GM12892 (cell line): ENCODE measurements around the gene ZC3H8. TPM values are rescaled to one million over a fixed set of nuclear protein-coding genes. Genes with fewer than 3 reads are reported as not detected.
"Not testable (repeated sequence)": the region's sequence is repeated elsewhere in the genome, so short reads cannot be mapped to it uniquely, and the experiment has no call there.

Source experiments
- DNase-seq: peaks from one replicate; pipeline ENCODE4 v3.0.0; 2011; ENCODE audit not compliant: insufficient read length
- FAIRE-seq: peaks from 2 replicates; lab custom pipeline; 2011; peaks lifted over from hg19 to GRCh38; lab: Jason Lieb, UNC
- POLR2A ChIP-seq: IDR thresholded peaks from 2 replicates; pipeline ENCODE4 v1.6.1; 2011; ENCODE audit warnings: low read depth, low read length, control low read depth
- POLR2AphosphoS5 ChIP-seq: IDR thresholded peaks from 2 replicates; pipeline ENCODE4 v1.6.1; 2011; ENCODE audit warnings: low read depth, low read length, control low read depth
- TAF1 ChIP-seq: IDR thresholded peaks from 2 replicates; pipeline ENCODE4 v1.6.1; 2011; ENCODE audit warnings: low read depth, mild to moderate bottlenecking, control low read depth, low read length, borderline replicate concordance
- polyA plus RNA-seq: library from polyadenylated mRNA; unstranded; fragments of >200 nt; gene quantifications from one replicate; pipeline ENCODE4 v1.2.1, GENCODE V29; 2012; ENCODE audit warnings: missing spikeins, inconsistent platforms; ENCODE audit not compliant: missing spikeins

The ZC3H8 gene
- 16.0 TPM for polyA plus RNA-seq

- TF ChIP-seq POLR2A (peak; percentile 94), POLR2AphosphoS5 (peak; percentile 87), TAF1 (peak; percentile 66; the same call in 1 of the 2 replicates)
- peak; percentile 98 for DNase-seq
- FAIRE-seq, result peak; percentile 89
These were observed at the start of gene ZC3H8 for GRCh38 chr2:112254466-112255240. Gene ZC3H8, minus strand, starts transcription at chr2:112255042. Its CDS starts 61 bp downstream, at chr2:112254981.

GRCh38 chr2:112304298-112304941 lies 49.6 kb upstream of the ZC3H8 start:
- DNase-seq (no peak), FAIRE-seq (peak; percentile 68)
- TF ChIP-seq TAF1 (no peak), POLR2A (0 out of 2 replicates have a peak, but pooled peaks have one; percentile 23)

- FAIRE-seq (no peak), DNase-seq (no peak)
- no peak for TF ChIP-seq POLR2A
- TF ChIP-seq POLR2AphosphoS5, result no peak
- no peak for TF ChIP-seq TAF1
These were observed 47.1 kb upstream of the ZC3H8 start for GRCh38 chr2:112301973-112302372.

GRCh38 chr2:112301171-112301584 lies 46.3 kb upstream of the ZC3H8 start:
- DNase-seq (no peak), FAIRE-seq (no peak)
- TF ChIP-seq POLR2AphosphoS5 (no peak), TAF1 (no peak)

GRCh38 chr2:112296407-112296806 lies 41.6 kb upstream of the ZC3H8 start:
- no peak for TF ChIP-seq TAF1
- TF ChIP-seq POLR2A, result no peak
- no peak for TF ChIP-seq POLR2AphosphoS5
- DNase-seq (no peak), FAIRE-seq (peak; percentile 36)

GRCh38 chr2:112295407-112296078 lies 40.7 kb upstream of the ZC3H8 start:
- DNase-seq (no peak), FAIRE-seq (no peak)
- TF ChIP-seq POLR2A (no peak), POLR2AphosphoS5 (no peak), TAF1 (no peak)

- TF ChIP-seq POLR2A (no peak), POLR2AphosphoS5 (no peak), TAF1 (no peak)
- DNase-seq (no peak), FAIRE-seq (no peak)
These were observed 39.0 kb upstream of the ZC3H8 start for GRCh38 chr2:112293636-112294401.

- FAIRE-seq (no peak), DNase-seq (no peak)
- no peak for TF ChIP-seq TAF1
- TF ChIP-seq POLR2A, result no peak
- no peak for TF ChIP-seq POLR2AphosphoS5
These were observed 35.8 kb upstream of the ZC3H8 start for GRCh38 chr2:112290648-112291047.

- no peak for FAIRE-seq
- no peak for DNase-seq
- no peak for TF ChIP-seq TAF1
- TF ChIP-seq POLR2AphosphoS5, result no peak
- TF ChIP-seq POLR2A, result no peak
These were observed 35.2 kb upstream of the ZC3H8 start for GRCh38 chr2:112290088-112290487.

- FAIRE-seq, DNase-seq: not testable (repeated sequence)
These were observed 28.7 kb upstream of the ZC3H8 start for GRCh38 chr2:112283535-112283934.

- not testable (repeated sequence) for DNase-seq, FAIRE-seq
These were observed 27.2 kb upstream of the ZC3H8 start for GRCh38 chr2:112282066-112282465.
